GM23338 (cell line): ENCODE data around the gene MAFB. TPM values are rescaled to one million over a fixed set of nuclear protein-coding genes. Genes with fewer than 3 reads are reported as not detected.

Experiments used
- ATAC-seq: fragments of 200-7000 bp; cut with Tn5 transposase; 3 replicates; pipeline ENCODE4 v1.9.1; 2020
- DNase-seq: peaks from one replicate; pipeline ENCODE4 v3.0.0-alpha.2; 2015; ENCODE audit warnings: low spot score
- H2AFZ ChIP-seq: fragments of 200-600 bp; sonication (generic); 2 replicates; pipeline ENCODE4 v1.8.0; 2016; ENCODE audit warnings: antibody characterized with exemption, mild to moderate bottlenecking, moderate library complexity
- H3F3A ChIP-seq: fragments of 200-600 bp; sonication (generic); replicated peaks from 2 replicates; pipeline ENCODE4 v1.8.0; 2017; ENCODE audit warnings: antibody characterized with exemption, mixed run types, low read depth
- H3K27ac ChIP-seq: fragments of 200-600 bp; sonication (generic); 2 replicates; pipeline ENCODE4 v1.6.1; 2016; ENCODE audit warnings: low read depth
- H3K27me3 ChIP-seq: fragments of 200-600 bp; sonication (generic); 2 replicates; pipeline ENCODE4 v1.8.0; 2016; ENCODE audit warnings: mild to moderate bottlenecking, mixed run types, moderate library complexity; ENCODE audit not compliant: insufficient read depth
- H3K36me3 ChIP-seq: fragments of 200-600 bp; sonication (generic); 2 replicates; pipeline ENCODE4 v1.8.0; 2016; ENCODE audit warnings: mild to moderate bottlenecking; ENCODE audit not compliant: insufficient read depth
- H3K4me1 ChIP-seq: fragments of 200-600 bp; sonication (generic); 2 replicates; pipeline ENCODE4 v1.8.0; 2016; ENCODE audit warnings: mild to moderate bottlenecking, moderate library complexity; ENCODE audit not compliant: insufficient read depth
- H3K4me2 ChIP-seq: fragments of 200-600 bp; sonication (generic); 2 replicates; pipeline ENCODE4 v1.7.1; 2017; ENCODE audit warnings: mixed run types
- H3K4me3 ChIP-seq: fragments of 200-600 bp; sonication (generic); 2 replicates; pipeline ENCODE4 v1.6.1; 2016; ENCODE audit warnings: mixed run types
- H3K79me2 ChIP-seq: fragments of 200-600 bp; sonication (generic); replicated peaks from 2 replicates; pipeline ENCODE4 v1.8.0; 2017; ENCODE audit warnings: mild to moderate bottlenecking; ENCODE audit not compliant: insufficient read depth
- H3K9me2 ChIP-seq: fragments of 200-600 bp; sonication (generic); 2 replicates; pipeline ENCODE4 v1.8.0; 2017; ENCODE audit not compliant: insufficient read depth
- H4K20me1 ChIP-seq: fragments of 200-600 bp; sonication (generic); replicated peaks from 2 replicates; pipeline ENCODE4 v1.8.0; 2017; ENCODE audit warnings: mild to moderate bottlenecking; ENCODE audit not compliant: insufficient read depth
- H3K27ac Mint-ChIP-seq: 2 replicates; pipeline ENCODE4 v1.8.0; 2020; ENCODE audit warnings: inconsistent platforms, mild to moderate bottlenecking, moderate library complexity, mixed read lengths
- H3K27me3 Mint-ChIP-seq: 3 replicates; pipeline ENCODE4 v1.8.0; 2022; ENCODE audit warnings: low read depth, mild to moderate bottlenecking, moderate library complexity, mixed read lengths, inconsistent platforms; ENCODE audit not compliant: insufficient read depth, poor library complexity
- H3K36me3 Mint-ChIP-seq: 3 replicates; pipeline ENCODE4 v1.8.0; 2021; ENCODE audit warnings: low read depth, mild to moderate bottlenecking, inconsistent platforms, moderate library complexity, mixed read lengths
- H3K4me1 Mint-ChIP-seq: 3 replicates; pipeline ENCODE4 v1.8.0; 2020; ENCODE audit warnings: mild to moderate bottlenecking, inconsistent platforms, mixed read lengths
- H3K4me3 Mint-ChIP-seq: 3 replicates; pipeline ENCODE4 v1.8.0; 2021; ENCODE audit warnings: moderate library complexity, mild to moderate bottlenecking, inconsistent platforms, mixed read lengths
- H3K9me3 Mint-ChIP-seq: 3 replicates; pipeline ENCODE4 v1.8.0; 2020; ENCODE audit warnings: moderate library complexity, mild to moderate bottlenecking, inconsistent platforms, mixed read lengths
- CREB1 ChIP-seq: fragments of 250-450 bp; sonication (Bioruptor Pico); IDR thresholded peaks from 2 replicates; pipeline ENCODE4 v1.5.0; 2020; ENCODE audit warnings: low read depth, mild to moderate bottlenecking, moderate library complexity
- EZH2 ChIP-seq: fragments of 200-600 bp; sonication (generic); IDR thresholded peaks from one replicate; pipeline ENCODE4 v1.8.0; 2017; ENCODE audit warnings: antibody characterized with exemption, mild to moderate bottlenecking, low read depth; ENCODE audit not compliant: unreplicated experiment
- EZH2phosphoT487 ChIP-seq: fragments of 200-600 bp; sonication (generic); IDR thresholded peaks from one replicate; pipeline ENCODE4 v1.8.1; 2018; ENCODE audit warnings: antibody characterized with exemption; ENCODE audit not compliant: unreplicated experiment
- JUNB ChIP-seq: IDR thresholded peaks from one replicate; pipeline ENCODE4 v1.6.1; 2016; ENCODE audit warnings: antibody characterized with exemption; ENCODE audit not compliant: unreplicated experiment
- NANOG ChIP-seq: IDR thresholded peaks from 2 replicates; pipeline ENCODE4 v1.6.1; 2016; ENCODE audit warnings: antibody characterized with exemption, borderline replicate concordance
- STAT1 ChIP-seq: IDR thresholded peaks from one replicate; pipeline ENCODE4 v1.6.1; 2016; ENCODE audit warnings: antibody characterized with exemption; ENCODE audit not compliant: unreplicated experiment
- ZNF114 ChIP-seq: fragments of 250-450 bp; sonication (Bioruptor Pico); IDR thresholded peaks from 2 replicates; pipeline ENCODE4 v1.5.0; 2020; ENCODE audit warnings: mild to moderate bottlenecking, moderate library complexity
- polyA plus RNA-seq: library from polyadenylated mRNA; unstranded; fragments of >200 nt; fragmentation: Nextera tagmentation; extraction: Ambion mirVana; gene quantifications from 2 replicates; pipeline ENCODE4 v1.2.1, GENCODE V29; 2016
- total RNA-seq: library from RNA; depleted of rRNA; stranded (reverse); fragments of >200 nt; shearing (Covaris generic); gene quantifications from 2 replicates; pipeline ENCODE4 v1.2.3, GENCODE V29; 2014
- TF ChIP-seq, protein P1 (sequence below): IDR thresholded peaks from one replicate; pipeline ENCODE4 v1.6.1; 2018; ENCODE audit warnings: antibody characterized with exemption; ENCODE audit not compliant: unreplicated experiment
- TF ChIP-seq, protein P2 (sequence below), 2 experiments: fragments of 200-600 bp in 1 of 2; sonication (generic) in 1 of 2; conservative IDR thresholded peaks; 2 replicates each; pipeline versions ENCODE4 v1.5.1 to v1.6.1; 2016 to 2017; ENCODE audit warnings: antibody characterized with exemption in 2 of 2, low read depth in 2 of 2, mild to moderate bottlenecking in 2 of 2, moderate library complexity in 1 of 2

Gene MAFB
- total and polyA plus RNA-seq, 2 experiments from 2014 or later = 1.6 to 2.3 TPM

DNA sequence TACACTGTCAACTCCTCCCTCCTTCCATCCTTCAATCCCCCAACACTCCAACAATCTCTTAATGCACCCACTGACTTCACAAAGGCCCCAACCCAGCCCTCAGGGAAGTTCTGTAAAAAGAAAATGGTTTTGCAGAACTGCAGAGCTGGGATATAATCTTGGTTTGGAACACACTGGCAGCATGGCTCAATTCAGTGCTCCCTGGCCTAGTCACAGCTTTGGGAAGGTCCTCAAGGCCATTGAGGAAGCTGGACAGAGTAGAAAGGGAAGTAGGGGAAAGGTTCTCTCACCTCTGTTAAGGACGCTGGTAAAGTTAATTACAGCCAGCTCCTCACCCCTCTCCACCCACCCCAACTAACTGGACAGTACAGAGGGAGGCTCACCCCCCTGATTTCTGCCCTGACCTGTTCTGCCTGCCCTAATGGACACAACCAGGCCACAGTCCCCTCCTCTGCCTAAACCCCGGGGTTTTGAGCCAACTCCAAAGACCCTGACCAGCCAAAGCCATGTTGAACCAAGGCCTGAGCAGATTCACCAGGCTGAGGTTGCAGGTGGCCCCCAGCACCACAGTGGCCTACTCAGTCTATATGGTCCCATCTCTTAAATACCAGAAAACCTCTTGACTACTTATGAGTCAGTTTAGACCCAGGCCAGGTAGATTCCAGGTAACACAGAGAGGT lies 49.2 kb downstream of the MAFB start:
- no peak overlapping the region for H3K27ac ChIP-seq
- H3K9me2 ChIP-seq = peaks cover 7% of the 10 kb centered on the region; the same call in 1 of the 2 replicates
- H3K4me1 Mint-ChIP-seq = no peaks in the 10 kb centered on the region
- H3K4me1 ChIP-seq = no peaks in the 10 kb centered on the region
- H4K20me1 ChIP-seq = no peaks in the 10 kb centered on the region
- no peaks in the 10 kb centered on the region for H3F3A ChIP-seq
- H3K4me2 ChIP-seq = no peak overlapping the region
- H3K27me3 ChIP-seq = no peaks in the 10 kb centered on the region
- no peak overlapping the region for H3K4me3 Mint-ChIP-seq
- no peak overlapping the region for H3K27ac Mint-ChIP-seq
- H3K79me2 ChIP-seq = no peaks in the 10 kb centered on the region
- H2AFZ ChIP-seq = no peak overlapping the region
- no peaks in the 10 kb centered on the region for H3K36me3 Mint-ChIP-seq
- no peak for DNase-seq
- H3K36me3 ChIP-seq = no peaks in the 10 kb centered on the region
- H3K4me3 ChIP-seq = no peak overlapping the region
- ATAC-seq = no peak
- no peaks in the 10 kb centered on the region; the same call in 2 of the 3 replicates for H3K9me3 Mint-ChIP-seq
- H3K27me3 Mint-ChIP-seq = peaks cover 8% of the 10 kb centered on the region
- TF ChIP-seq ZNF114 (no peak), NANOG (no peak), EZH2phosphoT487 (no peak), CREB1 (CRISPR knock-in tag) (no peak)
- TF ChIP-seq, protein P1, sequence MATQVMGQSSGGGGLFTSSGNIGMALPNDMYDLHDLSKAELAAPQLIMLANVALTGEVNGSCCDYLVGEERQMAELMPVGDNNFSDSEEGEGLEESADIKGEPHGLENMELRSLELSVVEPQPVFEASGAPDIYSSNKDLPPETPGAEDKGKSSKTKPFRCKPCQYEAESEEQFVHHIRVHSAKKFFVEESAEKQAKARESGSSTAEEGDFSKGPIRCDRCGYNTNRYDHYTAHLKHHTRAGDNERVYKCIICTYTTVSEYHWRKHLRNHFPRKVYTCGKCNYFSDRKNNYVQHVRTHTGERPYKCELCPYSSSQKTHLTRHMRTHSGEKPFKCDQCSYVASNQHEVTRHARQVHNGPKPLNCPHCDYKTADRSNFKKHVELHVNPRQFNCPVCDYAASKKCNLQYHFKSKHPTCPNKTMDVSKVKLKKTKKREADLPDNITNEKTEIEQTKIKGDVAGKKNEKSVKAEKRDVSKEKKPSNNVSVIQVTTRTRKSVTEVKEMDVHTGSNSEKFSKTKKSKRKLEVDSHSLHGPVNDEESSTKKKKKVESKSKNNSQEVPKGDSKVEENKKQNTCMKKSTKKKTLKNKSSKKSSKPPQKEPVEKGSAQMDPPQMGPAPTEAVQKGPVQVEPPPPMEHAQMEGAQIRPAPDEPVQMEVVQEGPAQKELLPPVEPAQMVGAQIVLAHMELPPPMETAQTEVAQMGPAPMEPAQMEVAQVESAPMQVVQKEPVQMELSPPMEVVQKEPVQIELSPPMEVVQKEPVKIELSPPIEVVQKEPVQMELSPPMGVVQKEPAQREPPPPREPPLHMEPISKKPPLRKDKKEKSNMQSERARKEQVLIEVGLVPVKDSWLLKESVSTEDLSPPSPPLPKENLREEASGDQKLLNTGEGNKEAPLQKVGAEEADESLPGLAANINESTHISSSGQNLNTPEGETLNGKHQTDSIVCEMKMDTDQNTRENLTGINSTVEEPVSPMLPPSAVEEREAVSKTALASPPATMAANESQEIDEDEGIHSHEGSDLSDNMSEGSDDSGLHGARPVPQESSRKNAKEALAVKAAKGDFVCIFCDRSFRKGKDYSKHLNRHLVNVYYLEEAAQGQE = no peak
- TF ChIP-seq, protein P2, sequence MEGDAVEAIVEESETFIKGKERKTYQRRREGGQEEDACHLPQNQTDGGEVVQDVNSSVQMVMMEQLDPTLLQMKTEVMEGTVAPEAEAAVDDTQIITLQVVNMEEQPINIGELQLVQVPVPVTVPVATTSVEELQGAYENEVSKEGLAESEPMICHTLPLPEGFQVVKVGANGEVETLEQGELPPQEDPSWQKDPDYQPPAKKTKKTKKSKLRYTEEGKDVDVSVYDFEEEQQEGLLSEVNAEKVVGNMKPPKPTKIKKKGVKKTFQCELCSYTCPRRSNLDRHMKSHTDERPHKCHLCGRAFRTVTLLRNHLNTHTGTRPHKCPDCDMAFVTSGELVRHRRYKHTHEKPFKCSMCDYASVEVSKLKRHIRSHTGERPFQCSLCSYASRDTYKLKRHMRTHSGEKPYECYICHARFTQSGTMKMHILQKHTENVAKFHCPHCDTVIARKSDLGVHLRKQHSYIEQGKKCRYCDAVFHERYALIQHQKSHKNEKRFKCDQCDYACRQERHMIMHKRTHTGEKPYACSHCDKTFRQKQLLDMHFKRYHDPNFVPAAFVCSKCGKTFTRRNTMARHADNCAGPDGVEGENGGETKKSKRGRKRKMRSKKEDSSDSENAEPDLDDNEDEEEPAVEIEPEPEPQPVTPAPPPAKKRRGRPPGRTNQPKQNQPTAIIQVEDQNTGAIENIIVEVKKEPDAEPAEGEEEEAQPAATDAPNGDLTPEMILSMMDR (conservative IDR thresholded peaks at IDR 0.05; ENCODE audit: low read depth in 2 of 2) = no peak

DNA sequence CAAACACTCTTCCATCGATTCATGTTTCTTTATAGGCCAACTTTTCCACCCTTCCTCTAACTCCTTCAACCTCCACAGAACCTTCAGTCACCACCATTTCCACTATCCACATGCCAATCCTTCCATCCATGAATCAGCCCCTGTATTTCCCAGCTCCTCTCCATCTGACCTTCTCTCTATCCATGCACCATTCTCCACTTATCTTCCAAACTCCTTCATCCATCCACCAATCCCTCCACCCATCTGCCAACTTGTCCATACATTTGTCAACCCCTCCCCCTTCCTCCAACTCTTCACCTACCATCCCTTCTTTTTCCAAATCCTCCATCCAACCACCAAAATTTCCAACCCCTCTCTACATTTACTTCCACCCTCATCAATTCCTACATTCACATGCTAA lies 49.9 kb downstream of the MAFB start:
- no peaks in the 10 kb centered on the region for H3K36me3 Mint-ChIP-seq
- no peaks in the 10 kb centered on the region for H3K36me3 ChIP-seq
- no peaks in the 10 kb centered on the region; the same call in 2 of the 3 replicates for H3K9me3 Mint-ChIP-seq
- no peaks in the 10 kb centered on the region for H3F3A ChIP-seq
- H3K4me1 Mint-ChIP-seq = no peaks in the 10 kb centered on the region
- no peak overlapping the region for H3K4me3 ChIP-seq
- no peaks in the 10 kb centered on the region for H3K79me2 ChIP-seq
- no peak overlapping the region for H2AFZ ChIP-seq
- H3K27me3 Mint-ChIP-seq = peaks cover 8% of the 10 kb centered on the region
- H3K9me2 ChIP-seq = peaks cover 7% of the 10 kb centered on the region; the same call in 1 of the 2 replicates
- ATAC-seq (no peak), DNase-seq (no peak)
- H3K27me3 ChIP-seq = no peaks in the 10 kb centered on the region
- no peaks in the 10 kb centered on the region for H4K20me1 ChIP-seq
- H3K4me2 ChIP-seq = no peak overlapping the region
- no peak overlapping the region for H3K27ac ChIP-seq
- no peaks in the 10 kb centered on the region for H3K4me1 ChIP-seq
- no peak overlapping the region for H3K27ac Mint-ChIP-seq
- no peak overlapping the region for H3K4me3 Mint-ChIP-seq
- no peak for TF ChIP-seq JUNB
- no peak for TF ChIP-seq ZNF114
- no peak for TF ChIP-seq CREB1 (CRISPR knock-in tag)
- TF ChIP-seq STAT1 = no peak
- TF ChIP-seq, protein P1 = no peak
- no peak for TF ChIP-seq EZH2
- TF ChIP-seq EZH2phosphoT487 = no peak
